DMS79 treated with DMSO at 0.1 percent for 48 hours (cell line): ENCODE results near the gene ANKRD13A.
"Not testable (repeated sequence)": the region's sequence is repeated elsewhere in the genome, so short reads cannot be mapped to it uniquely, and the experiment has no call there.

Experiments
- DNase-seq: peaks from one replicate; lab custom pipeline; 2025; lab: John Stamatoyannopoulos, UW

Gene ANKRD13A

GRCh38 chr12:110007881-110008280, 8.7 kb downstream of the ANKRD13A start:
- no peak for DNase-seq

GRCh38 chr12:110008681-110009398, 9.6 kb downstream of the ANKRD13A start:
- DNase-seq, result not testable (repeated sequence)

- peak; percentile 86 for DNase-seq
These were observed 11.9 kb downstream of the ANKRD13A start for GRCh38 chr12:110010853-110011723.

- DNase-seq, result peak; percentile 29
These were observed 12.9 kb downstream of the ANKRD13A start for GRCh38 chr12:110012137-110012536.

- no peak for DNase-seq
These were observed 13.4 kb downstream of the ANKRD13A start for GRCh38 chr12:110012659-110013058.

GRCh38 chr12:110015132-110015531, 15.9 kb downstream of the ANKRD13A start:
- no peak for DNase-seq

- DNase-seq, result no peak
These were observed 21.7 kb downstream of the ANKRD13A start for GRCh38 chr12:110020956-110021355.

- DNase-seq, result no peak
These were observed 24.1 kb downstream of the ANKRD13A start for GRCh38 chr12:110023059-110023980.

GRCh38 chr12:110024051-110024450, 24.8 kb downstream of the ANKRD13A start:
- no peak for DNase-seq

GRCh38 chr12:110028323-110028722, 29.1 kb downstream of the ANKRD13A start:
- no peak for DNase-seq

- no peak for DNase-seq
These were observed 30.1 kb downstream of the ANKRD13A start for GRCh38 chr12:110029290-110029815.

- no peak for DNase-seq
These were observed 34.7 kb downstream of the ANKRD13A start for GRCh38 chr12:110033888-110034287.

- DNase-seq, result no peak
These were observed 36.4 kb downstream of the ANKRD13A start for GRCh38 chr12:110035534-110036104.

GRCh38 chr12:110037315-110037714, 38.1 kb downstream of the ANKRD13A start:
- no peak for DNase-seq

GRCh38 chr12:110038741-110039084, 39.5 kb downstream of the ANKRD13A start:
- DNase-seq, result no peak

GRCh38 chr12:110039085-110039807, 40.0 kb downstream of the ANKRD13A start:
- peak; percentile 13 for DNase-seq

- no peak for DNase-seq
These were observed 43.0 kb downstream of the ANKRD13A start for GRCh38 chr12:110042264-110042663.

- DNase-seq, result no peak
These were observed 47.4 kb downstream of the ANKRD13A start for GRCh38 chr12:110046451-110047187.

GRCh38 chr12:110047297-110047940, 48.2 kb downstream of the ANKRD13A start:
- DNase-seq, result no peak
